TTC549 (cell line): ENCODE data around the gene KEL.

ENCODE experiments used
- FAIRE-seq: peaks from 2 replicates; lab custom pipeline; 2012; peaks lifted over from hg19 to GRCh38; lab: Jason Lieb, UNC

The KEL gene

GRCh38 chr7:142927085-142927745 lies 34.9 kb downstream of the KEL start:
- FAIRE-seq, result no peak

GRCh38 chr7:142925413-142925812 lies 36.8 kb downstream of the KEL start:
- FAIRE-seq, result no peak

- no peak for FAIRE-seq
Observed at GRCh38 chr7:142923391-142923790, 38.8 kb downstream of the KEL start.

- FAIRE-seq, result no peak
Observed at GRCh38 chr7:142919656-142920055, 42.5 kb downstream of the KEL start.

GRCh38 chr7:142918901-142919300 lies 43.3 kb downstream of the KEL start:
- FAIRE-seq, result no peak

GRCh38 chr7:142917447-142917846 lies 44.7 kb downstream of the KEL start:
- no peak for FAIRE-seq

GRCh38 chr7:142916508-142916907 lies 45.7 kb downstream of the KEL start:
- FAIRE-seq, result no peak

GRCh38 chr7:142915315-142915714 lies 46.8 kb downstream of the KEL start:
- no peak for FAIRE-seq

- no peak for FAIRE-seq
Observed at GRCh38 chr7:142914121-142914520, 48.0 kb downstream of the KEL start.

GRCh38 chr7:142913566-142913965 lies 48.6 kb downstream of the KEL start:
- no peak for FAIRE-seq

- FAIRE-seq, result no peak
Observed at GRCh38 chr7:142913051-142913450, 49.1 kb downstream of the KEL start.

- no peak for FAIRE-seq
Observed at GRCh38 chr7:142910481-142910880, 51.7 kb downstream of the KEL start.

GRCh38 chr7:142910031-142910433 lies 52.1 kb downstream of the KEL start:
- FAIRE-seq, result no peak

GRCh38 chr7:142908921-142909890 lies 53.0 kb downstream of the KEL start:
- FAIRE-seq, result no peak

GRCh38 chr7:142908290-142908689 lies 53.9 kb downstream of the KEL start:
- FAIRE-seq, result no peak

GRCh38 chr7:142906643-142907042 lies 55.5 kb downstream of the KEL start:
- FAIRE-seq, result no peak

- no peak for FAIRE-seq
Observed at GRCh38 chr7:142905759-142906158, 56.4 kb downstream of the KEL start.

- no peak for FAIRE-seq
Observed at GRCh38 chr7:142904128-142904527, 58.0 kb downstream of the KEL start.

- FAIRE-seq, result no peak
Observed at GRCh38 chr7:142901426-142902259, 60.5 kb downstream of the KEL start.

GRCh38 chr7:142899661-142900060 lies 62.5 kb downstream of the KEL start:
- no peak for FAIRE-seq

- no peak for FAIRE-seq
Observed at GRCh38 chr7:142898377-142899170, 63.6 kb downstream of the KEL start.

- FAIRE-seq, result no peak
Observed at GRCh38 chr7:142897691-142898090, 64.5 kb downstream of the KEL start.
